IMR-90 (cell line): ENCODE measurements around the gene AKAP9. TPM values are rescaled to one million over a fixed set of nuclear protein-coding genes. Genes with fewer than 3 reads are reported as not detected.

Experiments
- ATAC-seq: fragments of 200-7000 bp; cut with Tn5 transposase; 2 replicates; pipeline ENCODE4 v1.9.1; 2020; ENCODE audit warnings: low read depth, mild to moderate bottlenecking, moderate library complexity
- BruUV-seq: library from RNA; stranded (reverse); fragments of 400-500 nt; replicated peaks from 2 replicates; lab custom pipeline; 2021; lab: Mats Ljungman, UMichigan
- CTCF ChIA-PET: fragments of 300-600 bp; formaldehyde crosslinking; extraction: SDS; loops from one replicate; lab custom pipeline; 2021; ENCODE audit warnings: antibody characterized with exemption; lab: Yijun Ruan, JAX
- POLR2A ChIA-PET: fragments of 300-600 bp; sonication (Branson Sonifier 250); formaldehyde crosslinking; loops from one replicate; lab custom pipeline; 2022; ENCODE audit warnings: antibody characterized with exemption; ENCODE audit not compliant: unreplicated experiment; lab: Charles Lee
- DNase-seq: peaks from one replicate; pipeline ENCODE4 v3.0.0; 2013
- H2AFZ ChIP-seq: replicated peaks from 2 replicates; pipeline ENCODE3; 2013; ENCODE audit warnings: low read length, mild to moderate bottlenecking; ENCODE audit not compliant: poor library complexity
- H2AK5ac ChIP-seq: 2 replicates; pipeline ENCODE4 v1.6.1; 2013; ENCODE audit warnings: low read depth, low read length, inconsistent platforms
- H2AK9ac ChIP-seq: replicated peaks from 2 replicates; pipeline ENCODE3; 2013; ENCODE audit warnings: mild to moderate bottlenecking, low read depth, low read length, moderate library complexity; ENCODE audit not compliant: poor library complexity
- H2BK120ac ChIP-seq: 2 replicates; pipeline ENCODE4 v1.6.1; 2013; ENCODE audit warnings: low read depth, low read length, inconsistent platforms
- H2BK15ac ChIP-seq: 3 replicates; pipeline ENCODE4 v1.6.1; 2013; ENCODE audit warnings: low read depth, low read length, inconsistent platforms
- H2BK20ac ChIP-seq: 2 replicates; pipeline ENCODE4 v1.6.1; 2013; ENCODE audit warnings: low read depth, mild to moderate bottlenecking, inconsistent platforms, low read length, moderate library complexity
- H2BK5ac ChIP-seq: 2 replicates; pipeline ENCODE4 v1.6.1; 2013; ENCODE audit warnings: mild to moderate bottlenecking, low read depth, low read length, inconsistent platforms; ENCODE audit not compliant: poor library complexity, severe bottlenecking
- H3K14ac ChIP-seq: replicated peaks from 2 replicates; pipeline ENCODE4 v1.6.1; 2013; ENCODE audit warnings: low read depth, low read length, inconsistent platforms
- H3K18ac ChIP-seq: 2 replicates; pipeline ENCODE4 v1.6.1; 2013; ENCODE audit warnings: low read depth, low read length, control low read depth
- H3K23ac ChIP-seq: 2 replicates; pipeline ENCODE4 v1.6.1; 2013; ENCODE audit warnings: low read depth, low read length, inconsistent platforms
- H3K27ac ChIP-seq: 2 replicates; pipeline ENCODE4 v1.5.1; 2013; ENCODE audit warnings: mild to moderate bottlenecking, control low read depth, low read length; ENCODE audit not compliant: insufficient read depth
- H3K27me3 ChIP-seq: 2 replicates; pipeline ENCODE4 v1.6.1; 2013; ENCODE audit warnings: low read length; ENCODE audit not compliant: control insufficient read depth, insufficient read depth
- H3K36me3 ChIP-seq: 2 replicates; pipeline ENCODE4 v1.6.1; 2013; ENCODE audit warnings: low read length, mixed read lengths; ENCODE audit not compliant: control insufficient read depth, insufficient read depth
- H3K4ac ChIP-seq: 2 replicates; pipeline ENCODE4 v1.6.1; 2013; ENCODE audit warnings: low read depth, low read length, inconsistent platforms
- H3K4me1 ChIP-seq: 2 replicates; pipeline ENCODE4 v1.6.1; 2013; ENCODE audit warnings: low read length, mixed read lengths; ENCODE audit not compliant: control insufficient read depth, insufficient read depth
- H3K4me2 ChIP-seq: 2 replicates; pipeline ENCODE4 v1.6.1; 2013; ENCODE audit warnings: low read depth, mild to moderate bottlenecking, control low read depth, low read length, moderate library complexity
- H3K4me3 ChIP-seq: 2 replicates; pipeline ENCODE4 v1.5.1; 2013; ENCODE audit warnings: low read depth, mild to moderate bottlenecking, control low read depth, low read length, moderate library complexity; ENCODE audit not compliant: insufficient read depth
- H3K56ac ChIP-seq: 2 replicates; pipeline ENCODE4 v1.6.1; 2013; ENCODE audit warnings: low read length, inconsistent platforms; ENCODE audit not compliant: insufficient read depth; ENCODE audit errors: extremely low read depth
- H3K79me1 ChIP-seq, 2 experiments: 2 replicates each; pipeline ENCODE4 v1.6.1; 2013; ENCODE audit warnings: low read length in 2 of 2, inconsistent platforms in 1 of 2, low read depth in 1 of 2
- H3K9ac ChIP-seq: 2 replicates; pipeline ENCODE4 v1.6.1; 2013; ENCODE audit warnings: low read depth, low read length, control low read depth
- H3K9me1 ChIP-seq: 2 replicates; pipeline ENCODE4 v1.6.1; 2013; ENCODE audit warnings: low read length, inconsistent platforms; ENCODE audit not compliant: insufficient read depth
- H3K9me3 ChIP-seq: 2 replicates; pipeline ENCODE4 v1.6.1; 2013; ENCODE audit warnings: low read length; ENCODE audit not compliant: control insufficient read depth, insufficient read depth
- H4K20me1 ChIP-seq: 2 replicates; pipeline ENCODE4 v1.6.1; 2013; ENCODE audit warnings: low read length, inconsistent platforms; ENCODE audit not compliant: insufficient read depth
- H4K5ac ChIP-seq: 2 replicates; pipeline ENCODE4 v1.6.1; 2013; ENCODE audit warnings: mild to moderate bottlenecking, low read depth, low read length, control low read depth
- H4K8ac ChIP-seq, 2 experiments: 2 replicates each; pipeline ENCODE4 v1.6.1; 2013; ENCODE audit warnings: low read depth in 2 of 2, low read length in 2 of 2, control low read depth in 1 of 2, inconsistent platforms in 1 of 2
- H4K91ac ChIP-seq: 2 replicates; pipeline ENCODE4 v1.6.1; 2013; ENCODE audit warnings: low read depth, low read length, inconsistent platforms; ENCODE audit not compliant: insufficient read depth
- CEBPB ChIP-seq: IDR thresholded peaks from 2 replicates; pipeline ENCODE4 v1.6.1; 2012; ENCODE audit warnings: low read depth, low read length, improper control_type of control experiment
- FOS ChIP-seq: fragments of 150-350 bp; IDR thresholded peaks from 2 replicates; pipeline ENCODE4 v1.6.1; 2016; ENCODE audit warnings: low read depth, low read length
- MAFK ChIP-seq: IDR thresholded peaks from 2 replicates; pipeline ENCODE4 v1.6.1; 2012; ENCODE audit warnings: low read depth, low read length, improper control_type of control experiment
- MAZ ChIP-seq: IDR thresholded peaks from 2 replicates; pipeline ENCODE4 v1.6.1; 2012; ENCODE audit warnings: low read depth, mild to moderate bottlenecking, low read length, improper control_type of control experiment, moderate library complexity, borderline replicate concordance
- MXI1 ChIP-seq: IDR thresholded peaks from 2 replicates; pipeline ENCODE4 v1.6.1; 2012; ENCODE audit warnings: low read depth, mild to moderate bottlenecking, low read length, moderate library complexity, borderline replicate concordance
- NFE2L2 ChIP-seq: fragments of 150-350 bp; IDR thresholded peaks from 2 replicates; pipeline ENCODE4 v1.6.1; 2016; ENCODE audit warnings: low read depth, mild to moderate bottlenecking, low read length
- POLR2A ChIP-seq: IDR thresholded peaks from 2 replicates; pipeline ENCODE4 v1.6.1; 2012; ENCODE audit warnings: mild to moderate bottlenecking, low read depth, low read length
- RAD21 ChIP-seq: IDR thresholded peaks from 2 replicates; pipeline ENCODE4 v1.6.1; 2012; ENCODE audit warnings: low read length, improper control_type of control experiment
- SMC3 ChIP-seq: fragments of 150-350 bp; IDR thresholded peaks from 2 replicates; pipeline ENCODE4 v1.6.1; 2016; ENCODE audit warnings: low read depth, mild to moderate bottlenecking, antibody characterized with exemption, low read length, moderate library complexity
- WGBS, 2 experiments: methylation state at CpG; one replicate each; pipeline versions ENCODE4 v1.1.5 to v1.1.7; 2013; ENCODE audit warnings: missing lambda C conversion rate in 2 of 2; ENCODE audit not compliant: insufficient read length in 1 of 2; ENCODE audit errors: extremely low coverage in 2 of 2; 5-methylcytosine and 5-hydroxymethylcytosine counted together
- dilution Hi-C: fragments of 300-500 bp; cut with HindIII; formaldehyde crosslinking; loops from one replicate; pipeline ENCODE4 v1.14.3; 2018; ENCODE audit warnings: low sequenced_read_pairs; ENCODE audit not compliant: unreplicated experiment
- in situ Hi-C: fragments of 300-500 bp; cut with MboI; formaldehyde crosslinking; loops from 3 replicates; pipeline ENCODE4 v1.14.3; 2019; ENCODE audit warnings: low sequenced_read_pairs, inconsistent platforms, mixed read lengths
- intact Hi-C: fragments of 100-400 bp; cut with micrococcal nuclease; formaldehyde crosslinking; loops from 2 replicates; pipeline ENCODE4 v1.10.0; 2022
- polyA plus RNA-seq, 3 experiments: library from polyadenylated mRNA; depleted of rRNA; stranded (reverse); fragments of >200 nt; gene quantifications; 2 replicates each; pipeline ENCODE4 v1.2.3, GENCODE V29; 2012; ENCODE audit warnings: low replicate concordance in 1 of 3
- total RNA-seq: library from RNA; depleted of rRNA; stranded (reverse); fragments of >200 nt; gene quantifications from 2 replicates; pipeline ENCODE4 v1.2.3, GENCODE V29; 2012

The AKAP9 gene
- total and polyA plus RNA-seq, 2 of the 4 experiments (the other 2 are of a cell fraction) = 9.7 to 25.3 TPM

DNA sequence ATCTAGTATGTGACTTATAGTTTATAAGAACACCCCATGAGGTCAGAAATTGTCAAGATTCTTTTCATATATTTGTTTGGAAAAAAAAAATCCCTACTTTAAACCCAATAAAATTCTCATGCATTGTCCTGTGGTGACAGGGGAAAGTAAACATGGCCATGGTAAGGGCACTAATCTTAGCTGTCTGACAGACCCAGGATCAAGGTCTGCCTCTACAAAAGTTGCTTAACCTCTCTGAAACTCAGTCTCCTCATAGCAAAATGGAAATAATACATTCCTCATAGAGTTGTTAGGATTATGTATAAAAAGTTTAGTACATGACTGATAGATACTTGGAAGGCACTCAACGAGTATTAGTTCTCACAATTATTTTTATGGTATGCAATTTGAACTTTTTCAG lies 22.3 kb upstream of the AKAP9 start:
- intact Hi-C loops = no loop called here
- no CpG with 5 or more reads among the region's 1 CpG for WGBS, 2 experiments
- ATAC-seq = no peak

More for the DNA sequence above, 22.3 kb upstream of the AKAP9 start:
- H3K9me3 ChIP-seq = no peaks in the 10 kb centered on the region
- no peak overlapping the region for H2BK5ac ChIP-seq
- ChIA-PET CTCF (no interaction called here), POLR2A (no interaction called here)
- H3K9ac ChIP-seq = no peak overlapping the region
- H3K23ac ChIP-seq = no peak overlapping the region
- no peak overlapping the region for H4K5ac ChIP-seq
- H2AK9ac ChIP-seq = no peak overlapping the region
- no peaks in the 10 kb centered on the region for H3K79me1 ChIP-seq
- H2AFZ ChIP-seq = no peak overlapping the region
- peaks cover 6% of the 10 kb centered on the region for H3K4me1 ChIP-seq
- no peak for DNase-seq
- H2BK15ac ChIP-seq = no peak overlapping the region
- no peak overlapping the region for H3K56ac ChIP-seq
- no peak overlapping the region for H3K14ac ChIP-seq
- no peak overlapping the region for H2AK5ac ChIP-seq
- dilution Hi-C loops = no loop called here
- H3K4me2 ChIP-seq = no peak overlapping the region
- H2BK120ac ChIP-seq = no peak overlapping the region
- H3K18ac ChIP-seq = no peak overlapping the region
- H4K20me1 ChIP-seq = no peaks in the 10 kb centered on the region
- in situ Hi-C loops = no loop called here
- no TSS peak for BruUV-seq
- no peaks in the 10 kb centered on the region for H3K36me3 ChIP-seq
- no peak overlapping the region for H4K91ac ChIP-seq
- H3K27ac ChIP-seq = no peak overlapping the region
- H3K9me1 ChIP-seq = no peaks in the 10 kb centered on the region
- no peak overlapping the region for H3K4me3 ChIP-seq
- no peak for TF ChIP-seq MXI1
- no peak for TF ChIP-seq SMC3
- TF ChIP-seq CEBPB = no peak
- no peak for TF ChIP-seq MAZ
- TF ChIP-seq RAD21 = no peak
- no peak for TF ChIP-seq MAFK
- no peak for TF ChIP-seq POLR2A
- TF ChIP-seq FOS = no peak
- no peak for TF ChIP-seq NFE2L2
- H2BK20ac ChIP-seq = no peak overlapping the region
- no peak overlapping the region for H4K8ac ChIP-seq
- no peak overlapping the region for H3K4ac ChIP-seq
- H3K27me3 ChIP-seq = no peaks in the 10 kb centered on the region; the same call in 1 of the 2 replicates
